Hindlimb muscle (tissue), 1 donor: Measurements from ENCODE around the gene CYP2W1. TPM values are rescaled to one million over a fixed set of nuclear protein-coding genes. Genes with fewer than 3 reads are reported as not detected.
"Not testable (repeated sequence)": the region's sequence is repeated elsewhere in the genome, so short reads cannot be mapped to it uniquely, and the experiment has no call there.

ENCODE experiments used
- DNase-seq: peaks from one replicate; pipeline ENCODE4 v3.0.0-alpha.2; 2013
- polyA plus RNA-seq: library from polyadenylated mRNA; unstranded; fragments of 120-200 nt; gene quantifications from one replicate; pipeline ENCODE4 v1.2.1, GENCODE V29; 2013; ENCODE audit not compliant: insufficient read length

The CYP2W1 gene
- 1.7 TPM for polyA plus RNA-seq

- no peak for DNase-seq
These were observed at the start of gene CYP2W1 for GRCh38 chr7:983004-983615. CYP2W1 (plus strand) TSS chr7:983181; CDS start chr7:983212, 31 bp downstream.

- DNase-seq, result no peak
These were observed 48.4 kb upstream of the CYP2W1 start for GRCh38 chr7:934469-935163.

- DNase-seq, result no peak
These were observed 47.7 kb upstream of the CYP2W1 start for GRCh38 chr7:935164-935873.

- DNase-seq, result no peak
These were observed 47.1 kb upstream of the CYP2W1 start for GRCh38 chr7:935874-936385.

- no peak for DNase-seq
These were observed 46.5 kb upstream of the CYP2W1 start for GRCh38 chr7:936386-937054.

- no peak for DNase-seq
These were observed 45.0 kb upstream of the CYP2W1 start for GRCh38 chr7:937856-938484.

GRCh38 chr7:938546-939185 is 44.3 kb upstream of the CYP2W1 start:
- DNase-seq, result no peak

- DNase-seq, result no peak
These were observed 43.1 kb upstream of the CYP2W1 start for GRCh38 chr7:939843-940242.

GRCh38 chr7:940599-941408 is 42.2 kb upstream of the CYP2W1 start:
- no peak for DNase-seq

GRCh38 chr7:943793-944192 is 39.2 kb upstream of the CYP2W1 start:
- not testable (repeated sequence) for DNase-seq

- DNase-seq, result no peak
These were observed 38.2 kb upstream of the CYP2W1 start for GRCh38 chr7:944744-945143.

GRCh38 chr7:945147-945555 is 37.8 kb upstream of the CYP2W1 start:
- DNase-seq, result no peak

GRCh38 chr7:945556-946255 is 37.3 kb upstream of the CYP2W1 start:
- no peak for DNase-seq

GRCh38 chr7:946256-946996 is 36.6 kb upstream of the CYP2W1 start:
- DNase-seq, result no peak

- DNase-seq, result no peak
These were observed 35.4 kb upstream of the CYP2W1 start for GRCh38 chr7:947391-948210.

GRCh38 chr7:949021-949934 is 33.7 kb upstream of the CYP2W1 start:
- no peak for DNase-seq

GRCh38 chr7:951881-952547 is 31.0 kb upstream of the CYP2W1 start:
- DNase-seq, result no peak
